Stimulated activated CD8-positive, alpha-beta memory T cell treated with anti-CD3 and anti-CD28 coated beads, Interleukin-15, amount 100 ng/mL, for 1 hour (primary cell): ENCODE data around the gene ITGA8.
"Not testable (repeated sequence)": the region's sequence is repeated elsewhere in the genome, so short reads cannot be mapped to it uniquely, and the experiment has no call there.

Experiments used
- DNase-seq: peaks from one replicate; pipeline ENCODE4 v3.0.0-alpha.2; 2020; ENCODE audit warnings: low read depth

ITGA8 gene

GRCh38 chr10:15550950-15551349, 168.8 kb downstream of the ITGA8 start:
- no peak for DNase-seq

DNA sequence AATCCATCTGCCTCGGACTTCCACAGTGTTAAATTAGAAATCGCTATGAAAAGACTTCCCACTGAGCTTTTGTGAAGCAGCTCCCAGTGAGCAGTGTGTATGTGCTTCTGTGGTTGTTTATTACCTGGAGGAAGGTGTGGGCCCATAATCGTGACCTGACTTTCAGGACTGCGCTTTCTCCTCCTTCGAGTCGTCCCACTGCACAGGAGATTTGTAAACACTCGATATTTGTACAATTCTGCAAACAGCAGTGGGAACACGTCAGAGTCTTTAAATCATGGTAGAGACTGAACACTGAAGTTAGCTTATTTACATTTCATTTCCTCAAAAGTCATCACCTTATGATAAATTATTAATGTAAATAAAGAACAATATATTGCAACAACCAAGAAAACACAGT, 171.4 kb downstream of the ITGA8 start:
- DNase-seq: no peak

DNA sequence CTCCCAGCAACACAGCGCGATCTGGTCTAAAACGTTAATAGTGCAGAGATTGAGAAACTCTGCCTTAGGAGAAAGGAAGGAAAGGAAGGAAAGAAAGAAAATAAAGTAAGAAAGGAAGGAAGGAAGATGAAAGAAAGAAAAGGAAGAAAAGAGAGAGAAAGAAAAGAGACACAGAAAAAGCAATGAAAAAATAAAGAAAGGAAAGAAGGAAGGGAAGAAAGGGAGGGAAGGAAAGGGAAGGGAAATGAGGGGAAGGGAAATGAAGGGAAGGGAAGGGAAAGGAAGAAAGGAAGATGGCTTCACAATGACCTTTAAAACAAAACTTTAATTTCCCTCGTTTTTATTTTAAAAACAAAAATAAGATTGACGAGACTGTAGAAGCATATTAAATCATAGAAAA, 173.1 kb downstream of the ITGA8 start:
- no peak for DNase-seq

- no peak for DNase-seq
Measured at GRCh38 chr10:15545884-15546283, 173.8 kb downstream of the ITGA8 start.

DNA sequence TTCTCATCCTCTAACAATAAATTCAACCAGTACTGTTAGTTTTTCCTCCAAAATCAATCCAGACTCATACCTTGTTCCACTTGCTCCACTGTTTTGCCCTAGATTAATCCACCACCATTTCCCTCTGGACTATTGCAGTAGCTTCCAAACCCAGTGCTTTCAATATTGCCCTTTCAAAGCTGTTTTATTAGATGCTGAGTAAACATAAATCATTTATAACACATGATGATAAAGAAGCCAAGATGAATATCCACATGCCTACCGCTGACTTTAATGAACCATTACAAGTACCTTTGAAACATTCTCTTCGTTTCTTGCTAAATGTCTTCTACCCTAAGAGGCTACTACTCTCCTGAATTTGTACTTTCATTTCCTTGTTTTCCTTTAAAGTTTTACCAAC, 174.5 kb downstream of the ITGA8 start:
- no peak for DNase-seq

- DNase-seq: no peak
Measured at GRCh38 chr10:15543994-15544393, 175.7 kb downstream of the ITGA8 start.

- DNase-seq: no peak
Measured at GRCh38 chr10:15542817-15543216, 176.9 kb downstream of the ITGA8 start.

DNA sequence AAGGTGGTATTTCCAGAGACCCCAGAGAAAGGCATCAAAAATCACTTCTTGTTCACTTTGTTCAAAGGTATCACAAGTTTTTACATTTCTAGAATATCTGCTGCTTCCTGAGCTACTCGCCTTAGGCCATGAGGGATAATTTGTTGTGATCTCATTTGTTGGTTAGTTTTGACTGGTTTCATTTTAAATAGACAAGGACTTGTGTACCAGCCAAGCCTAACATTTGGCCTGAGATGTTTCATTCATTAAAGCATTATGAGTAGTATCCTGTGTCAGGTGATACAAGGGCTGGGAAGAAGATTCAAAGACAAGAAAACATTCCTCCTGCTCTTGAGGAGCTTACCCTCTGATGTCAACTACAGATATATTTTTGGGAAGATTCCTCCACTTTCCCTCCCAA, 178.3 kb downstream of the ITGA8 start:
- DNase-seq: no peak

GRCh38 chr10:15540727-15541126, 179.0 kb downstream of the ITGA8 start:
- DNase-seq: no peak

- no peak for DNase-seq
Measured at GRCh38 chr10:15539262-15539661, 180.5 kb downstream of the ITGA8 start.

DNA sequence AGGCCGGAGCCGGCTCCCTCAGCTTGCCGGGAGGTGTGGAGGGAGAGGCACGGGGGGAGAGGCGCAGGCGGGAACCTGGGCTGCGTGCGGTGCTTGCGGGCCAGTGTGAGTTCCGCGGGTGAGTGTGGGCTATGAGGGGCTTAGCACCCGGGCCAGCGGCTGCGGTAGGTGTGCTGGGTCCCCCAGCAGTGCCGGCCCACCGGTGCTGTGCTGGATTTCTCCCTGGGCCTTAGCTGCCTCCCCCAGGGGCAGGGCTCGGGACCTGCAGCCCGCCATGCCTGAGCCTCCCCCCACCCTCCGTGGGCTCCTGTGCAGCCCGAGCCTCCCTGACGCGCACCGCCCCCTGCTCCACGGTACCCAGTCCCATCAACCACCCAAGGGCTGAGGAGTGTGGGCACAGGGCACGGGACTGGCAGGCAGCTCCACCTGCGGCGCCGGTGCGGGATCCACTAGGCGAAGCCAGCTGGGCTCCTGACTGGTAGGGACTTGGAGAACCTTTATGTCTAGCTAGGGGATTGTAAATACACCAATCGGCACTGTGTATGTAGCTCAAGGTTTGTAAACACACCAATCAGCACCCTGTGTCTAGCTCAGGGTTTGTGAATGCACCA, 184.7 kb downstream of the ITGA8 start:
- DNase-seq: not testable (repeated sequence)

DNA sequence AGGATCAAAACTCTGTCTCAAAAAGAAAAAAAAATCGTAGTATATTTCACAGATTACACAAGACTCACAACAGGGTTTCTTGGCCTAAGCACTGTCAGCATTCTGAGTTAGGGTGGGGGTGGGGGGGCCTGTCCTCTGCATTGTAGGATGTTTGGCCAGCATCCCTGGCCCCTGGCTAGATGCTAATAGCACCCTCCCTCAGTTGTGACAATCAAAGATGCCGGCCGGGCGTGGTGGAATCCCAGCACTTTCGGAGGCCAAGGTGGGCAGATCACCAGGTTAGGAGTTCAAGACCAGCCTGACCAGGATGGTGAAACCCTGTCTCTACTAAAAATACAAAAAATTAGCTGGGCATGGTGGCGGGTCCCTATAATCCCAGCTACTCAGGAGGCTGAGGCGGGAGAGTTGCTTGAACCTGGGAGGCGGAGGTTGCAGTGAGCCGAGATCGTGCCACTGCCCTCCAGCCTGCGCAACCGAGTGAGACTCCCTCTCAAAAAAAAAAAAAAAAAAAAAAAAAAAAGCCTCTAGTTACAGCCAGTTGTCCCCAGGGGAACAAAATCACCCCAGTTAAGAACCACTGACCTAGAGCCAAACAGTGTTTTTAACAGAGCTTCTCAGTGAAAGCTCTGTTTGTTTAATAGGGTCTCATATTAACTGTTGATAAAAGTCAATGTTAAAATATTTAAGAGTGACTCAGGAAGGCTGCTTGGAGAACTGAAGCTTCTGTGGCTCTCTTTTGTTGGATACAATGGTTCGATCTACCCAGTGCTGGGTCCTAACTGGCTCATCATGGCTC, 187.6 kb downstream of the ITGA8 start:
- no peak for DNase-seq

- no peak for DNase-seq
Measured at GRCh38 chr10:15528859-15529239, 190.9 kb downstream of the ITGA8 start.

- DNase-seq: no peak
Measured at GRCh38 chr10:15526754-15527153, 193.0 kb downstream of the ITGA8 start.

- DNase-seq: no peak
Measured at GRCh38 chr10:15521328-15521903, 198.3 kb downstream of the ITGA8 start.

DNA sequence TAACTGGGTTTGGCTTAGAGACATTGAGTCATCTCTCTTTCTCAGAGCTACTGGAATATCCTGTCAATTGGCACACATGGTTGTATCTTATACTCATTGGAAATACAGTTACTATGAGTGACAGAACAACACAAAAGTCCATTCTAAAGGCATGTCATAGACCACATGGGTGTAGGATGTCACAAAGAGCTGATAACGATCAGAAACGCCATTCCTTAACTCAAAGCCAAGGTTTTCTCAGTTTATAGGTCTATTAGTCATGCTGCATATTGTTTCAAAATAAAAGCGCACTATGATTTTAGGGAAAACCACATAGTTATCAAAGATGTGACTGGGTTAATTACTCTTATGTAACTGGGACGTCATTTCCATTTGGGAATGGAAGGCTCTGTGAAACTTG, 201.5 kb downstream of the ITGA8 start:
- DNase-seq: no peak

DNA sequence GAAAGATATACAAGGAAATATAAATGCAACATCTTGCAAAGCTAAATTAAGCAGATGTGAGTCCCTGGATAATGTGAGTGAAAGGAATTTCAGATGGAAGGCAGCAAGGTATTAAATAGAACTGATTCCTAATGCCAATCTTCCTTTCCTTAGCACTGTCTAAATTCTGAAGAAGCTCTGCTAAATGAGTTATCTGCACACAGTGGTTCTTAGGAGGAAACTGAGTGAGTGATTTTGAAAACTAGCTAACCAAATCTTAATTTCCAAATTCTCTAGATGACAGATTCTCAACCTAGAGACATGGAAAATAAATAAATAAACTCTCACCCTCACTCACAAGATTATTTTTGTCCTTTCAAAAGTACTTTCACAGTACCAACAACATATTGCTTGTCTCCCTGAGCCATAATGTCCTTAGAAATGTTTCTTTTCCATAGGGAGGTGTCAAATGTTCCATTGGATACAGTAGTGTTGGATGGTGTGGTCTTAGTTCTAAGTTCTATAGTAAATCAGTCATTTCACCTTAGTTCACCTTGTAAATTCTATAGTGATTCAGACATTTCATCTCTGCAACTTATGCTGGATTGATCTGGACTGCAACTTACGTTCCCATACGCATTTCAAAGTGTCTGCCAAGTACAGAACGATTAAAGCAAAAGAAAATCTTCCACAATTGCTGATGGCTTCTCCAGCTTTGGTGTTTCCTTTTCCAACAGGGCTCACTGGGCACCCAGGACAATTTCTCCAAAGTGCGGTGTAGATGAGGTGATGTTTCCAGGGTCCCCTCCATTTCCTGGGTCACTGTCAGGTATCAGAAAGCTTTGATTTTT, 203.3 kb downstream of the ITGA8 start:
- DNase-seq: no peak

GRCh38 chr10:15515202-15515601, 204.5 kb downstream of the ITGA8 start:
- no peak for DNase-seq

- no peak for DNase-seq
Measured at GRCh38 chr10:15510963-15511362, 208.8 kb downstream of the ITGA8 start.

DNA sequence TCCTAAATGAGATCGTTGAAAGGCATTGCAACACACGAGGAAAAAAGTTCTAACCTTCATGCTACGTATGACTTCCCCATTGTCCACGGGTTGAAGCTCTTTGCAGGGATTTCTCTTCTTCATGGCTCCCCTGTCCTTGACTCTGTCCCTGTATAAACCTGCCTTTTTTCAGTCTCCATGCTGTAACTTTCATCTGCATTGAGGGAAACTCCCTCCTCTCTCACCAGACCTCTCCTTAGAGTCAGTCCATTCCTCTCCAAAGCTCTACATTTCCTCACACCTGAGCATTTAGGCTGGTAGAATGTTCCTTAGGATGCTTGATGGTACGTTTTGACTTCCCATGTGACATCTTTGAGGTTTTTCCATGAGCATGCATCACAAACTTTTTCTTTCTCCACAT, 214.4 kb downstream of the ITGA8 start:
- DNase-seq: no peak

- no peak for DNase-seq
Measured at GRCh38 chr10:15504101-15504840, 215.5 kb downstream of the ITGA8 start.
